GM18517 (cell line): Measurements from ENCODE around the gene IL34.
"Not testable (repeated sequence)": the region's sequence is repeated elsewhere in the genome, so short reads cannot be mapped to it uniquely, and the experiment has no call there.

Source experiments
- ATAC-seq: cut with Tn5 transposase; IDR thresholded peaks from one replicate; pipeline ENCODE4 v1.9.1; 2021; ENCODE audit warnings: mild to moderate bottlenecking, moderate library complexity; ENCODE audit not compliant: unreplicated experiment

Gene IL34

DNA sequence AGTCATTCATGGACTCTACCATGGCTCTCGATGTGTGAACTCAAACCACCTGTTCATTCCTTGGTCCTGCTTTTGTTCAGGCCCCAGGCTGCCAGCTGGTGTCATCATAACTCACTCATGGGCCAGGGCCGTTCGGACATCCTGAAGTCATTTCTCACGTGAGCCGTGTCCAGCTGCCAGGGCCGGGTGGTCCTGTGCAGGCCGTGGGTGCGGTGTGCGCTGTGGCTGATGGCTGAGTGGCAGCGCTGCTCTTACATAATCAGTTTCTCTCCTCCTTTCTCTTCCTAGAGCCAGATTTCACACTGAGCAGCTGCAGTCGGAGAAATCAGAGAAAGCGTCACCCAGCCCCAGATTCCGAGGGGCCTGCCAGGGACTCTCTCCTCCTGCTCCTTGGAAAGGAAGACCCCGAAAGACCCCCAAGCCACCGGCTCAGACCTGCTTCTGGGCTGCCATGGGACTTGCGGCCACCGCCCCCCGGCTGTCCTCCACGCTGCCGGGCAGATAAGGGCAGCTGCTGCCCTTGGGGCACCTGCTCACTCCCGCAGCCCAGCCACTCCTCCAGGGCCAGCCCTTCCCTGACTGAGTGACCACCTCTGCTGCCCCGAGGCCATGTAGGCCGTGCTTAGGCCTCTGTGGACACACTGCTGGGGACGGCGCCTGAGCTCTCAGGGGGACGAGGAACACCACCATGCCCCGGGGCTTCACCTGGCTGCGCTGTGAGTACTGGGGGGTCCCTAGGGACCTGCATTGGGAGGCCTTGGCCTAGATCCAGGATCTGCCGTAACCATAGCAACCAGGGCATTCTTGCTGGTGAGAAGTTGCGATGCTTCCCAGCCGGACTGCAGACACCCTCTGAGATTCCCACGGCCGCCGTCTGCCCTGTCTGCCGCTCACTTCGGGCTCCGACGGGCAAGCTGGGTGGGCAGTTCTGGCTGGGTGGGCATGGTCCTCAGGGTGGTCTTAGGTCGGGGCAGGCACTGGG is at the start of gene IL34:
TSS of gene IL34 (plus strand) at position 300 of the 982 bp plus-strand sequence. CDS start at position 689, 389 bp downstream.
- no peak for ATAC-seq

GRCh38 chr16:70597135-70597835 is 49.1 kb upstream of the IL34 start:
- ATAC-seq: no peak

DNA sequence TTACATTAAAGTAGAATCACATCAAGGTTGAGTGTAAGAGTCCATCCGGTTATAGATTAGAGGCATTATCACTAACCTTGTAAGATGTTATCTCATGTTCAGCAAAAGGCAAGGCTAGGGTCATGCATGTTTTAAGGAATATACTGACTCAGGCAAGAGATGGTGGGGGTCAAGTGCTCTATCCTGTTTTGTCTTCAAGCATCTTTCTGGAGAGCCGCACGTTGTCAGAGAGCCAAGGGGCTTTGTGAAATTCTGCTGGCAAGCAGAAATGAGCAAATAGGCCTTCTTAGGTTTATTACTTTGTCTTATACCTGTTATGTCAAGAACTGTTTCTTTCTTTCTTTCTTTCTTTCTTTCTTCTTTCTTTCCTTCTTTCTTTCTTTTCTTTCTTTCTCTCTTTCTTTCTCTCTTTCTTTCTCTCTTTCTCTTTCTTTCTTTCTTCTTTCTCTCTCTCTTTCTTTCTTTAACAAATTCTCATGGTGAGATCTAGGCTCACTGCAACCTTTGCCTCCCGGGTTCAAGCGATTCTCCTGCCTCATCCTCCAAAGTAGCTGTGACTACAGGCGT is 47.3 kb upstream of the IL34 start:
- ATAC-seq: no peak

- no peak for ATAC-seq
Observed at GRCh38 chr16:70600730-70601129, 45.6 kb upstream of the IL34 start.

DNA sequence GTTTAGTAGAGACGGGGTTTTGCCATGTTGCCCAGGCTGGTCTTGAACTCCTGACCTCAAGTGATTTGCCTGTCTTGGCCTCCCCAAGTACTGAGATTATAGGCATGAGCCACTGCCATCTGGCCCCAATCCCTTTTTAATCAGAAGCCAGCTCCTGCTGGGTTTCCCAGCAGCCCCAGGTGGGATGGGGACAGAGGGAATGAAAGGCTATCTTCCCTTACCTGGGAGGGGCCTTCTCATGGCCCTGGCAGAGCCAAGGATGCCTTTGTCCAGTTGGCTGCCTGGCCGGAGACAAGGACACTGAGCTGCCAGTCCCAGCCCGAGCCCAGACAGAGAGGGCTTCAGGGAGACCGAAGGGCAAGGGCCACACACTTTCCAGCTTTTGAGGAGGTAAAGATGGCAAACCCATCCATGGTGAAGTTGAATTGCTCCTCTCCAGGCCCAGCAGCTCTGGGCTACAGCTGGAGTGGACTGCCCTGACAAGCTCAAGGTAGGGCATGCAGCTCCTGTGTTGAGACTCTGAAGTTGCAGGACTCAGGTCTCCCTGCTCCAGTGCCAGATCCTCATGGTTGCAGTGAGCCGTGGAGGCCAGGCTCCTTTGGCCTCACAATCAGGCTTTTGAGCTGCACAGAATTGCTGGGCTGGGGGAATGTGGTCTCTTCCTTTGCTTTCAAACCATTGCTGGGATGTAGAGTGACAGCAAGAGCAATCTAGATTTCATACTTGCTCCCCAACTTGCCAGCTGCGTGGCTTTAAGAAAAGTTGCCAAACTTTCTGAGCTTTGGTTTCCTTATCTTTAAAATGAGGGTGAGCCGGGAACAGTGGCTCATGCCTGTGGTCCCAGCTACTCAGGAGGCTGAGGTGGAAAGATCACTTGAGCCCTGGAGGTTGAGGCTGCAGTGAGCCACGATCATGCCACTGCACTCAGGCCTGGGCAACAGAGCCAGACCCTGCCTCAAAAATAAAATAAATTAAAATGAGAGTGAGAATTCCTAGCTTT is 44.5 kb upstream of the IL34 start:
- no peak for ATAC-seq

GRCh38 chr16:70602831-70603230 is 43.5 kb upstream of the IL34 start:
- no peak for ATAC-seq

GRCh38 chr16:70604407-70605282 is 41.7 kb upstream of the IL34 start:
- ATAC-seq: no peak

GRCh38 chr16:70605283-70605657 is 41.1 kb upstream of the IL34 start:
- ATAC-seq: no peak

DNA sequence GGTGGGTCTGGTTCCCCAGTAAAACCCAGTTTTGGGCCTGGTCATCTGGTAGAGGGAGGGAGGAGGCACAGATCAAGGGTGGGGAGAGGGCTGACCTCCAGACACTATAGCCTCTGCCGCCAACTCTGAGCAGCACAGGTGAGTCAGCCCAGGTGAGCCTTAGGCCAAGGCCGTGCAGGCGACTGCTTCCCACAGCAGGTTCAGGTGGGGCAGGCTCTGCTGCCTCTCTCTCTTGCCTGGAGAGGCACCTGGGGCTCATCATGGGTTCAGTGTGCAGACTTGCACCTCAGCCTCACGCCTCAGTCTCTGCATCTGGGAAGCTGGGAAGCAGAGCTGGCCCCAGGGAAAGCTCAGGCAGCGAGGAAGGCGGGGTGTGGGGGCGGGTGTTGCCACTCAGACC is 37.8 kb upstream of the IL34 start:
- no peak for ATAC-seq

DNA sequence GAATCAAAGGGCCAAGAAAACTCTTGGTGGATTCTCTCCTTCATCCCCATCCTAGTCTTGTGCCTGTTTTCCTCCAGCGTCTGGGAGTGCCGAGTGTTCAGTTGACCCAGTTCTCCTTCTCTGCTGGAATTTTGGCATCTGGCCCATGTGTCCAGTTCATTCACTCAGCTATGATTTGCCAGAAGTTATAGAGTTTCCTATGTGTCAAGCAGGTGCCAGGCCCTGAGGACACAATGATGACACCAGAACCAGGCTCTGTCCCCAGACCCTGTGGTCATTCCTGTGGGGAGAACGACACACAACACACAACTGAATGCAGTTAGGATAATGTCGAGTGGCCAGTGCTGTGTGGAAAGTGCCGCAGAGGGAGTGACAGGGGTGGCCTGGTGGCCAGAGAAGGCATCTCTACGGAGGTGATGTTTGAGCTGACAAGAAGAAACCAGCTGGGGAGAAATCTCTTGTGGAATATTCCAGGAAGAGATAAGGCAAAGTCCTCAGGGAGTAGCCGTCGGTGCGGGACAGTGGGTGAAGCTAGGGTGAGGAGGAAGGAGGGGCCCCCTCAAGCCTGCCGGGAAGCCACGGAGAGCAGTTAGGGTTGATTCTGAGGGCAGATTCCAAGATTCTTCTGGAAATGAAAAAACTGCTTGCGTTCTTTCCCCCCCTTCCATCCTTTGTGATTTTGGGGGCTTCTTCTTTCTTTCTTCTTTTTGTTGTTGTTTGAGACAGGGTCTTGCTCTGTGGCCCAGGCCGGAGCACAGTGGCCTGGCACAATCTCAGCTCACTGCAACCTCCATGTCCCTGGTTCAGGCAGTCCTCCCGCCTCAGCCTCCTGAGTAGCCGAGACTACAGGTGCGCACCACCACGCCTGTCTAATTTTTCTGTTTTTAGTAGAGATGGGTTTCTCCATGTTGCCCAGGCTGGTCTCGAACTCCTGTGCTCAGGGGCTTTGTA is 35.8 kb upstream of the IL34 start:
- ATAC-seq: no peak

- no peak for ATAC-seq
Observed at GRCh38 chr16:70611224-70611598, 35.1 kb upstream of the IL34 start.

DNA sequence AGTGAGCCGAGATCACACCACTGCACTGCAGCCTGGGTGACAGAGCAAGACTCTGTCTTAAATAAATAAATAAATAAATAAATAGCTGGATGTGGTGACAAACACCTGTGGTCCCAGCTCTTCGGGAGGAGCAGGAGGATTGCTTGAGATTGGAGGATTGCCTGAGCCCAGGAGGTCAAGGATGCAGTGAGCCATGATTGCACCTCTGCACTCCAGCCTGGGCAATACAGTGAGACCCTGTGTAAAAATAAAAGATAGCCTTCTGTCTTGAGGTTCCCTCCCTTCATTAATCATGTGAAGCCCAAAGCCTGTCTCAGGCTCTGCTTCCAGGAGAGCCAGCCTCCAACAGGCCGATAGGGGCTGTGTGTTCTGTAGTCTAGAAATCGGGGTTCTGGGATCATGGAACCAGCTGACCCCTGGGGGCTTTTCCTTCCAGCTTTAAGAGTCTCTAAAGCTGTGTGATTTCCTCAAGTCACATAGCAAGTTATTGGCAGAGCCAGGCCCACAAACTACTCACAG is 34.5 kb upstream of the IL34 start:
- ATAC-seq: no peak

DNA sequence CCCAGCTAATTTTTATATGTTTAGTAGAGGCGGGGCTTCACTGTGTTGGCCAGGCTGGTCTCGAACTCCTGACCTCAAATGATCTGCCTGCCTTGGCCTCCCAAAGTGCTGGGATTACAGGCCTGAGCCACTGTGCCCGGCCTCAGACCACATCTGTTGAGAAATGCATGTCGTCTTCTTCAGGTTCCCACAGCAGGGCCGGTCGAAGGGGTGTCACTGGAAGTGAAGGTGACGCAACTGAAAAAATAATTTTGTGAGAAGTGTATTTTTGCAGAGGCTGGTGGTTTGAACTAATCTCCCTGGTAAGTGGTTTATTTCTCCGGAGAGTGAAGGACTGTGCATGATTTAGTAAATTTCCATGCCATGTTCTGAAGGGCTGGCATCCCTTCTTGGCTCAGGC is 33.4 kb upstream of the IL34 start:
- ATAC-seq: no peak

DNA sequence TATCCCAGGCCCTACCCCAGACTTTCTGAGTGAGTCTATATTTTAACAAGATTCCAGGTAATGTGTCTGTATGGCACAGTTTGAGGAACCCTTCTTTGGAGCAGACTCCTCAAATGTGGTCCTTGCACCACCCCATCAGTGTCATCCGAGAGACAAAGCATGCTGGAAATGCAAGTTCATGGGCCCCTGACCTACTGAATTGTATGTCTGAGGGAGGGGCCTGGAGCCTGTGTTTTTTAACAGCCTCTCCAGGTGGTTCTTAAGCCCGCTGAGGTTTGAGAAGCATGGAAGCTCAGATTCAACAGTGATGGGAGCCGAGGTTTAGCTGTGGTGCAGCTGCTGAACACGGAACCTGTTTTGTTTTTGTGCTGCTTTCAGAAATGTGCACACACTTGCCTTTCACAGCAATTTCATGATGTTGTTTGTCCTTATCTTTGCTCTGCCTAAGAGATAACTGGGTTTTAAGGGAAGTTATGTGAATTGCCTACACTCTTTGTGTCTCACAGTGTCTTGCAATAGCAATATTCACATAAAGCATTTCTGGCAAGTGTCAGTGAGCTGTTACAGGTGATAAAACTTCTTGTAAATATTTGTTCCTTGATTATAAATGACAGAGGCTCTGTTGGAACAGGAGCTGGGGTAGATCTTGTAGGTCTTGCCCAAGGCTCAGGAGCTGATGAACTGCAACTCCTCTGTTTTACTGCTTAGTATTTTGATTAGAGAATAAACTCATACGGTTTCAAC is 32.0 kb upstream of the IL34 start:
- ATAC-seq: no peak

DNA sequence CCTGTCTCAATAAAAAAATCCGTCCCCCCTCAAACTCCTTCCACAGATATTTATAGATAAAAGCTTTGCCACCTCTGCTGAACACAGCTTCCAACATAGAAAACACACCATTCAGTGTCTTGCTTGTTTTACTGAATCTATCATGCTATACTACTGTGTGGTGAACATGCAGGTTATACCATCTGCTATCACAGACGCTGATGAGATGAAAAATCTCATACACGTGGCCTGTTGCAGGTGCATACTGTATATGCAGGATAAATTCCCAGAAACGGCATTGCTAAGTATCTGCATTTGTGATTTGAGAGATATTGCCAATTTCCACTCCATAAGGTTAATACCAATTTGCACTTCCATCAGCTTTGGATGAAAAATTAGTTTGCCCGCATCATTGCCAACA is 30.4 kb upstream of the IL34 start:
- no peak for ATAC-seq

GRCh38 chr16:70621864-70622263 is 24.5 kb upstream of the IL34 start:
- not testable (repeated sequence) for ATAC-seq

DNA sequence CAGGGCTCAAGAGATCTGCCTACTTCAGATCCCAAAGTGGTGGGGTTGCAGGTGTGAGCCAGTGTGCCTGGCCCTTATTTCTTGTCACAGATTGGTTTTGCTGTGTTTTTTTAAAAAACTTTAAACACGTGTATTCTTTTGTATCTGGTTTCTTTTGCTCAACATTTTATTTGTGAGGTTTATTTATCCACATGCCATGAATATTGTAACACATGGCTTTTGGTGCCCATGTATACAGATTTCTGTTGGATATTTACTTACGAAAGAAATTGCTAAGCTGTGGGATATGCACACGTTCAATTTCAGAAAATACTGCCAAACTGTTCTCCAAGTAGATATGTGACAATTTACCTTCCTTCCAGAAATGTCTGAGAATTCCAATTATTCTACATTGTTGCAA is 18.7 kb upstream of the IL34 start:
- ATAC-seq: no peak
